ENCODE data around the gene PAX7. TPM values are rescaled to one million over a fixed set of nuclear protein-coding genes. Genes with fewer than 3 reads are reported as not detected.

Gene PAX7
- total RNA-seq, 4 donors from 2014 or later, result not detected

GRCh38 chr1:18619467-18619835, 11.2 kb upstream of the PAX7 start:
- peaks cover 0 to 54% of the 10 kb centered on the region in 2 donors for H3K27me3 ChIP-seq
- no peak for DNase-seq (ENCODE audit: low spot score in 2 of 2)
- H3K36me3 ChIP-seq, result no peaks in the 10 kb centered on the region
- no peaks in the 10 kb centered on the region for H3K9me3 ChIP-seq
- 68 to 69% methylated on average over 2 of the region's 2 CpGs for WGBS, 2 donors
- H3K4me3 ChIP-seq, result no peak overlapping the region
- no peaks in the 10 kb centered on the region for H3K4me1 ChIP-seq
- TF ChIP-seq POLR2A (IDR thresholded peaks at IDR 0.05), result no peak
- TF ChIP-seq CTCF (IDR thresholded peaks at IDR 0.05), result no peak
- no peak for TF ChIP-seq EP300 (IDR thresholded peaks at IDR 0.05)
- H3K27ac ChIP-seq, result no peak overlapping the region

GRCh38 chr1:18628511-18628910, 2.1 kb upstream of the PAX7 start:
- H3K9me3 ChIP-seq, result no peaks in the 10 kb centered on the region
- TF ChIP-seq EP300 (IDR thresholded peaks at IDR 0.05) (no peak), POLR2A (IDR thresholded peaks at IDR 0.05) (no peak), CTCF (IDR thresholded peaks at IDR 0.05) (no peak)
- no peaks in the 10 kb centered on the region for H3K36me3 ChIP-seq
- H3K4me1 ChIP-seq, result peaks cover 0 to 22% (median 4%) of the 10 kb centered on the region in 4 donors
- no peak overlapping the region for H3K27ac ChIP-seq
- DNase-seq (ENCODE audit: low spot score in 2 of 2), result no peak
- WGBS, 2 donors, result 49 to 64% methylated on average over 8 of the region's 8 CpGs
- no peak overlapping the region for H3K4me3 ChIP-seq
- H3K27me3 ChIP-seq, result peaks cover 0 to 89% of the 10 kb centered on the region in 2 donors

- peaks cover 0 to 22% (median 4%) of the 10 kb centered on the region in 4 donors for H3K4me1 ChIP-seq
- H3K27me3 ChIP-seq, result peaks cover 0 to 91% of the 10 kb centered on the region in 2 donors
- no peaks in the 10 kb centered on the region for H3K36me3 ChIP-seq
- 8 to 9% methylated on average over 30 to 38 of the region's 39 CpGs for WGBS, 2 donors
- TF ChIP-seq EP300 (IDR thresholded peaks at IDR 0.05) (no peak), CTCF (IDR thresholded peaks at IDR 0.05) (no peak), POLR2A (IDR thresholded peaks at IDR 0.05) (no peak)
- no peaks in the 10 kb centered on the region for H3K9me3 ChIP-seq
- no peak overlapping the region for H3K4me3 ChIP-seq
- H3K27ac ChIP-seq, result no peak overlapping the region
- DNase-seq (ENCODE audit: low spot score in 2 of 2), result no peak
Observed at GRCh38 chr1:18629659-18630510, 761 bp upstream of the PAX7 start.

GRCh38 chr1:18631496-18632217, 1.0 kb downstream of the PAX7 start:
- Histone ChIP-seq H3K4me3 (no peak overlapping the region), H3K9me3 (no peaks in the 10 kb centered on the region), H3K4me1 (peaks cover 0 to 29% (median 4%) of the 10 kb centered on the region in 4 donors), H3K36me3 (no peaks in the 10 kb centered on the region), H3K27me3 (peaks cover 0 to 96% of the 10 kb centered on the region in 2 donors), H3K27ac (no peak overlapping the region)
- 3 to 4% methylated on average over 35 to 53 of the region's 53 CpGs for WGBS, 2 donors
- DNase-seq (ENCODE audit: low spot score in 2 of 2), result no peak
- TF ChIP-seq EP300 (IDR thresholded peaks at IDR 0.05) (no peak), POLR2A (IDR thresholded peaks at IDR 0.05) (no peak), CTCF (IDR thresholded peaks at IDR 0.05) (no peak)

- Histone ChIP-seq H3K36me3 (no peaks in the 10 kb centered on the region), H3K27me3 (peaks cover 0 to 98% of the 10 kb centered on the region in 2 donors), H3K9me3 (no peaks in the 10 kb centered on the region), H3K27ac (no peak overlapping the region), H3K4me3 (no peak overlapping the region), H3K4me1 (peaks cover 0 to 33% (median 4%) of the 10 kb centered on the region in 4 donors)
- DNase-seq (ENCODE audit: low spot score in 2 of 2), result no peak
- TF ChIP-seq EP300 (IDR thresholded peaks at IDR 0.05) (no peak), POLR2A (IDR thresholded peaks at IDR 0.05) (no peak), CTCF (IDR thresholded peaks at IDR 0.05) (no peak)
- 4 to 6% methylated on average over 23 of the region's 23 CpGs for WGBS, 2 donors
Observed at GRCh38 chr1:18632218-18632588, 1.6 kb downstream of the PAX7 start.
